H9 (cell line): ENCODE data around the gene TMEM179B. TPM values are rescaled to one million over a fixed set of nuclear protein-coding genes. Genes with fewer than 3 reads are reported as not detected.

ENCODE experiments used
- DNase-seq: peaks from one replicate; pipeline ENCODE4 v3.0.0-alpha.2; 2017
- H2AFZ ChIP-seq: one replicate; pipeline ENCODE4 v1.6.1; 2013; ENCODE audit warnings: mild to moderate bottlenecking, low read length, control low read depth, moderate library complexity
- H2AK5ac ChIP-seq: 2 replicates; pipeline ENCODE4 v1.6.1; 2013; ENCODE audit warnings: low read length, control low read depth, mixed read lengths; ENCODE audit not compliant: insufficient read length
- H2BK120ac ChIP-seq: one replicate; pipeline ENCODE4 v1.6.1; 2013; ENCODE audit warnings: low read depth, mild to moderate bottlenecking, low read length, control low read depth, inconsistent platforms; ENCODE audit not compliant: poor library complexity, severe bottlenecking
- H2BK12ac ChIP-seq: 2 replicates; pipeline ENCODE4 v1.6.1; 2013; ENCODE audit warnings: low read length, control low read depth, mixed read lengths, low read depth; ENCODE audit not compliant: insufficient read length
- H2BK15ac ChIP-seq: 2 replicates; pipeline ENCODE4 v1.6.1; 2013; ENCODE audit warnings: low read depth, low read length, control low read depth
- H2BK20ac ChIP-seq: one replicate; pipeline ENCODE4 v1.6.1; 2013; ENCODE audit warnings: low read depth, mild to moderate bottlenecking, low read length, control low read depth, inconsistent platforms; ENCODE audit not compliant: poor library complexity, severe bottlenecking
- H2BK5ac ChIP-seq: 2 replicates; pipeline ENCODE4 v1.6.1; 2013; ENCODE audit warnings: low read length, control low read depth, mixed read lengths; ENCODE audit not compliant: insufficient read length
- H3K14ac ChIP-seq: 2 replicates; pipeline ENCODE4 v1.6.1; 2013; ENCODE audit warnings: low read length, control low read depth; ENCODE audit not compliant: insufficient read depth
- H3K18ac ChIP-seq: 2 replicates; pipeline ENCODE4 v1.6.1; 2013; ENCODE audit warnings: low read depth, mild to moderate bottlenecking, mixed read lengths, low read length, control low read depth; ENCODE audit not compliant: insufficient read length
- H3K23ac ChIP-seq: 2 replicates; pipeline ENCODE4 v1.6.1; 2013; ENCODE audit warnings: low read length, control low read depth, mixed read lengths, low read depth; ENCODE audit not compliant: insufficient read length
- H3K23me2 ChIP-seq: 2 replicates; pipeline ENCODE4 v1.6.1; 2013; ENCODE audit warnings: low read depth, mild to moderate bottlenecking, mixed read lengths, low read length, control low read depth; ENCODE audit not compliant: insufficient read length, poor library complexity, severe bottlenecking
- H3K27ac ChIP-seq: 2 replicates; pipeline ENCODE4 v1.5.1; 2013; ENCODE audit warnings: low read length, control low read depth, mixed read lengths, low read depth; ENCODE audit not compliant: insufficient read length
- H3K27me3 ChIP-seq: 2 replicates; pipeline ENCODE4 v1.6.1; 2013; ENCODE audit warnings: low read length, control low read depth, inconsistent platforms; ENCODE audit not compliant: insufficient read depth
- H3K4ac ChIP-seq: 2 replicates; pipeline ENCODE4 v1.6.1; 2013; ENCODE audit warnings: low read depth, mild to moderate bottlenecking, control low read depth, inconsistent platforms, low read length, moderate library complexity
- H3K4me1 ChIP-seq: 2 replicates; pipeline ENCODE4 v1.6.1; 2013; ENCODE audit warnings: low read length, control low read depth, inconsistent platforms; ENCODE audit not compliant: insufficient read depth
- H3K4me2 ChIP-seq: 2 replicates; pipeline ENCODE4 v1.6.1; 2013; ENCODE audit warnings: low read length, control low read depth, mixed read lengths; ENCODE audit not compliant: insufficient read length, insufficient read depth
- H3K56ac ChIP-seq: 2 replicates; pipeline ENCODE4 v1.6.1; 2013; ENCODE audit warnings: low read depth, mild to moderate bottlenecking, mixed read lengths, low read length, control low read depth; ENCODE audit not compliant: insufficient read length
- H3K79me1 ChIP-seq: 2 replicates; pipeline ENCODE4 v1.6.1; 2013; ENCODE audit warnings: low read depth, mild to moderate bottlenecking, moderate library complexity, low read length, control low read depth, inconsistent platforms; ENCODE audit not compliant: insufficient read depth, poor library complexity, severe bottlenecking
- H3K79me2 ChIP-seq: 2 replicates; pipeline ENCODE4 v1.6.1; 2013; ENCODE audit warnings: low read length, control low read depth, inconsistent platforms; ENCODE audit not compliant: insufficient read depth
- H3K9ac ChIP-seq: 2 replicates; pipeline ENCODE4 v1.6.1; 2013; ENCODE audit warnings: low read length, control low read depth, mixed read lengths; ENCODE audit not compliant: insufficient read length; ENCODE audit errors: extremely low read depth
- H3K9me3 ChIP-seq: one replicate; pipeline ENCODE4 v1.6.1; 2013; ENCODE audit warnings: low read depth, low read length, inconsistent platforms; ENCODE audit not compliant: control insufficient read depth
- H3T11ph ChIP-seq: one replicate; pipeline ENCODE4 v1.6.1; 2013; ENCODE audit warnings: mild to moderate bottlenecking, low read length, control low read depth, inconsistent platforms
- H4K20me1 ChIP-seq: one replicate; pipeline ENCODE4 v1.6.1; 2013; ENCODE audit not compliant: control insufficient read depth, insufficient read length, insufficient read depth
- H4K5ac ChIP-seq: 2 replicates; pipeline ENCODE4 v1.6.1; 2013; ENCODE audit warnings: low read depth, mild to moderate bottlenecking, mixed read lengths, low read length, control low read depth; ENCODE audit not compliant: insufficient read length
- H4K8ac ChIP-seq: replicated peaks from 2 replicates; pipeline ENCODE4 v1.6.1; 2013; ENCODE audit warnings: low read length, control low read depth, mixed read lengths, low read depth; ENCODE audit not compliant: insufficient read length
- H4K91ac ChIP-seq: 2 replicates; pipeline ENCODE4 v1.6.1; 2013; ENCODE audit warnings: low read depth, mild to moderate bottlenecking, moderate library complexity, mixed read lengths, low read length, control low read depth; ENCODE audit not compliant: insufficient read length
- H3K27ac Mint-ChIP-seq, 3 experiments: 2 replicates in 2 of 3; 3 replicates in 1 of 3; pipeline ENCODE4 v1.8.0; 2020 to 2021; ENCODE audit warnings: mixed read lengths in 3 of 3, mild to moderate bottlenecking in 1 of 3, moderate library complexity in 1 of 3
- H3K27me3 Mint-ChIP-seq: 2 replicates; pipeline ENCODE4 v1.8.0; 2021; ENCODE audit warnings: low read depth, mild to moderate bottlenecking, moderate library complexity, mixed read lengths
- H3K36me3 Mint-ChIP-seq, 3 experiments: 2 replicates in 2 of 3; 3 replicates in 1 of 3; pipeline ENCODE4 v1.8.0; 2020 to 2021; ENCODE audit warnings: low read depth in 3 of 3, mixed read lengths in 3 of 3; ENCODE audit not compliant: insufficient read depth in 1 of 3
- H3K4me1 Mint-ChIP-seq, 2 experiments: 2 replicates each; pipeline ENCODE4 v1.8.0; 2020; ENCODE audit warnings: mixed read lengths in 2 of 2
- H3K4me3 Mint-ChIP-seq, 2 experiments: 2 replicates in 1 of 2; 3 replicates in 1 of 2; pipeline ENCODE4 v1.8.0; 2020 to 2021; ENCODE audit warnings: mild to moderate bottlenecking in 2 of 2, mixed read lengths in 2 of 2, moderate library complexity in 1 of 2
- H3K9me3 Mint-ChIP-seq, 2 experiments: 2 replicates in 1 of 2; 3 replicates in 1 of 2; pipeline ENCODE4 v1.8.0; 2020; ENCODE audit warnings: mild to moderate bottlenecking in 2 of 2, mixed read lengths in 2 of 2, moderate library complexity in 1 of 2
- CTCF ChIP-seq: fragments of 200-600 bp; sonication (generic); conservative IDR thresholded peaks from 3 replicates; pipeline ENCODE4 v1.8.0; 2021; ENCODE audit warnings: antibody characterized with exemption, mild to moderate bottlenecking
- WGBS: extraction: QIAGEN DNeasy Blood & Tissue Kit; methylation state at CpG from one replicate; pipeline ENCODE4 v1.1.7; 2013; ENCODE audit warnings: missing lambda C conversion rate, low lambda C conversion rate, mixed read lengths; ENCODE audit not compliant: insufficient read length; ENCODE audit errors: extremely low coverage; 5-methylcytosine and 5-hydroxymethylcytosine counted together
- total RNA-seq: library from RNA; stranded (reverse); gene quantifications from 2 replicates; pipeline ENCODE4 v1.2.1, GENCODE V29; 2021

The TMEM179B gene
- total RNA-seq, 1 experiment from 2014 or later = 25.0 TPM

DNA sequence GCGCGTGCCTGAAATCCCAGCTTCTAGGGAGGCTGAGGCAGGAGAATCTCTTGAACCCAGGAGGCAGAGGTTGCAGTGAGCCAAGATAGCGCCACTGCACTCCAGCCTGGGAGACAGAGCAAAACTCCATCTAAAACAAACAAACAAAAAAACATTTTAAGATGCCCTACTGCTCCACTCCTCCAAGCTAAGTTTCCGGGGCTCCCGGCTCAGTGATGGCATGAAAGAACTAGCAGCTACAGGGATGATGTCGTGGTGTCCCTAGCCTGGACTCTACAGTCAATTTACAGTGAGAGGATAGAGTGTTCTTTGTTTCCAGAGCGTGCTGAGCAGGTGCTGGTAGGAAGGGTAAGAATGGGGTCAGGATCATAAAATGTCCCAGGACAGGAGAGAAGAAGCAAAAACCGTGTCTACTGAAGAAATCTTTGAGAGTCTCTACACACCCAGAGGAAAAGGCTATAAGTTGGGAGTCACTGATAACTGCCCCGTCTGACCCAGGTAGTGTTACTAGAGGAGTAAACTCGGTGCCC lies 32.1 kb upstream of the TMEM179B start:
- Histone ChIP-seq H4K8ac (no peak overlapping the region), H3K79me1 (peaks cover 9% of the 10 kb centered on the region), H3K27ac (no peak overlapping the region), H4K91ac (no peak overlapping the region), H3K4me1 (no peaks in the 10 kb centered on the region), H2AFZ (no peak overlapping the region), H3K4me2 (peak overlapping the region; percentile 38), H2BK120ac (no peak overlapping the region), H3K4ac (no peak overlapping the region), H3K23me2 (peaks cover 3% of the 10 kb centered on the region), H2BK15ac (no peak overlapping the region), H3K18ac (no peak overlapping the region), H3K9me3 (no peaks in the 10 kb centered on the region), H3K9ac (no peak overlapping the region), H3K56ac (no peak overlapping the region), H3K27me3 (no peaks in the 10 kb centered on the region), H2AK5ac (no peak overlapping the region), H4K20me1 (no peaks in the 10 kb centered on the region), H2BK20ac (no peak overlapping the region), H2BK12ac (no peak overlapping the region), H2BK5ac (no peak overlapping the region), H3K23ac (no peak overlapping the region), H3T11ph (no peak overlapping the region), H4K5ac (no peak overlapping the region), H3K14ac (no peak overlapping the region), H3K79me2 (peaks cover 21% of the 10 kb centered on the region; the same call in 1 of the 2 replicates)
- no peaks in the 10 kb centered on the region for H3K27me3 Mint-ChIP-seq
- H3K36me3 Mint-ChIP-seq = peaks cover 20 to 32% (median 22%) of the 10 kb centered on the region in 3 experiments
- H3K4me3 Mint-ChIP-seq = peak overlapping the region; percentile 13 to 97; a peak in 4 of 5 replicates
- peak overlapping the region in 2 of 3 experiments; percentile 42 to 51; a peak in 4 of 7 replicates for H3K27ac Mint-ChIP-seq
- TF ChIP-seq CTCF = no peak
- H3K4me1 Mint-ChIP-seq = peaks cover 30 to 37% of the 10 kb centered on the region in 2 experiments
- no peak for DNase-seq
- H3K9me3 Mint-ChIP-seq = no peaks in the 10 kb centered on the region
- no CpG with 5 or more reads among the region's 10 CpGs for WGBS
